Esophagus squamous epithelium (tissue), 4 donors: Measurements from ENCODE around the gene KIAA0753.

Experiments
- CTCF ChIP-seq, 6 experiments: fragments of 450-650 bp in 4 of 6; fragments of 200-600 bp in 2 of 6; sonication (generic) in 2 of 6; IDR thresholded peaks; one replicate each; pipeline ENCODE4 v1.5.1; 2016 to 2019; ENCODE audit warnings: antibody characterized with exemption in 6 of 6, mild to moderate bottlenecking in 4 of 6, moderate library complexity in 4 of 6
- POLR2A ChIP-seq, 4 donors: fragments of 450-650 bp; IDR thresholded peaks; one replicate each; pipeline ENCODE4 v1.6.1; 2017; ENCODE audit warnings: antibody characterized with exemption in 4 of 4, mild to moderate bottlenecking in 4 of 4, moderate library complexity in 3 of 4

- TF ChIP-seq CTCF (IDR thresholded peaks at IDR 0.05) (no peak), POLR2A (IDR thresholded peaks at IDR 0.05) (no peak)
These were observed 41.8 kb upstream of the KIAA0753 start for GRCh38 chr17:6682339-6682738.
